Fibroblast of pulmonary artery (primary cell): ENCODE results near the gene RCBTB2.

ENCODE experiments used
- DNase-seq: peaks from one replicate; pipeline ENCODE4 v3.0.0-alpha.2; 2010; ENCODE audit warnings: low read depth
- H3K4me3 ChIP-seq: replicated peaks from 2 replicates; pipeline ENCODE4 v1.5.1; 2011; ENCODE audit warnings: low read depth, mild to moderate bottlenecking, control low read depth, low read length, moderate library complexity
- TF ChIP-seq, protein P1 (sequence below): IDR thresholded peaks from 2 replicates; pipeline ENCODE4 v1.5.1; 2011; ENCODE audit warnings: mild to moderate bottlenecking, control low read depth, low read length, inconsistent platforms; ENCODE audit errors: missing control alignments

The RCBTB2 gene

GRCh38 chr13:48485432-48485831 lies 47.4 kb downstream of the RCBTB2 start:
- no peak overlapping the region for H3K4me3 ChIP-seq
- no peak for DNase-seq
- TF ChIP-seq, protein P1, sequence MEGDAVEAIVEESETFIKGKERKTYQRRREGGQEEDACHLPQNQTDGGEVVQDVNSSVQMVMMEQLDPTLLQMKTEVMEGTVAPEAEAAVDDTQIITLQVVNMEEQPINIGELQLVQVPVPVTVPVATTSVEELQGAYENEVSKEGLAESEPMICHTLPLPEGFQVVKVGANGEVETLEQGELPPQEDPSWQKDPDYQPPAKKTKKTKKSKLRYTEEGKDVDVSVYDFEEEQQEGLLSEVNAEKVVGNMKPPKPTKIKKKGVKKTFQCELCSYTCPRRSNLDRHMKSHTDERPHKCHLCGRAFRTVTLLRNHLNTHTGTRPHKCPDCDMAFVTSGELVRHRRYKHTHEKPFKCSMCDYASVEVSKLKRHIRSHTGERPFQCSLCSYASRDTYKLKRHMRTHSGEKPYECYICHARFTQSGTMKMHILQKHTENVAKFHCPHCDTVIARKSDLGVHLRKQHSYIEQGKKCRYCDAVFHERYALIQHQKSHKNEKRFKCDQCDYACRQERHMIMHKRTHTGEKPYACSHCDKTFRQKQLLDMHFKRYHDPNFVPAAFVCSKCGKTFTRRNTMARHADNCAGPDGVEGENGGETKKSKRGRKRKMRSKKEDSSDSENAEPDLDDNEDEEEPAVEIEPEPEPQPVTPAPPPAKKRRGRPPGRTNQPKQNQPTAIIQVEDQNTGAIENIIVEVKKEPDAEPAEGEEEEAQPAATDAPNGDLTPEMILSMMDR, result no peak

- TF ChIP-seq, protein P1, result no peak
- no peak for DNase-seq
- H3K4me3 ChIP-seq, result no peak overlapping the region
Observed at GRCh38 chr13:48483575-48483974, 49.3 kb downstream of the RCBTB2 start.

DNA sequence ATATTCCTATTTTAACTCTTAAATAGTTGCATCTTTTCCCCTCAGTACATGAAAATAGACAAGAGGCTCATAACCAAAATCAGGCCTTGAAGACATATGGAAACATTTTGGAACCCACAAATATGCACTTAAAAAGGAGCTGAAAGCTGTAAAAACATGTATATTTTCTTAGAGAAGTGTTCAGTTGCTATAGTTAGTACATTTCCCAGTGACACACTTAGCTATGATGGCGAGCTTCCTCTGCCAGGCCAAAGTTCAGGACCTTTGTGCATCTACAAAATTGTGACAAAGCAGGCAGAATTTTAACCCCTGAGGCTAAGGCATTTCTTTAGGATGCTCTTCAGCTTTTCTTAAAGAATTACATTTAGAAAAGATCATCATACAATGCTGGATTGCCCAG lies 54.5 kb downstream of the RCBTB2 start:
- no peak for DNase-seq
- TF ChIP-seq, protein P1, result no peak

GRCh38 chr13:48477191-48477855 lies 55.6 kb downstream of the RCBTB2 start:
- no peak for DNase-seq
- no peak overlapping the region for H3K4me3 ChIP-seq
- TF ChIP-seq, protein P1, result no peak

More for the DNA sequence above, 54.5 kb downstream of the RCBTB2 start:
- H3K4me3 ChIP-seq, result no peak overlapping the region

DNA sequence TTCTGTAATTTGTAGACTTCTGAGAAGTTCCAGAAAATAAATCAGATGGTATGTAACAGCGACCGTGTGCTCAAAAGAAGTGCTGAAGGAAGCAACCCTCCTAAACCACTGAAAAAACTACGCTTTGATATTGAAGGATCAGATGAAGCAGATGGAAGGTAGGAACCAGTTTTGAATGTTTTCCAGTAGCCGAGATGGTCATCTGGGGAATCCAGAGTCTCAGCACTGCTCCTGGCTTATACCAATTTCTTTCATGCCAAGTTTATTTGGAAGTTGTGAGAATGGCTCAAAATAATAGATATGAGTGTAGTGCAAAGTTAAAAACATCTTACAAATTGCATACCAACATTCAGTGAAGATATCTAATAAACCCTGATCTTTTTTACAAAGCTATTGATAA lies 56.2 kb downstream of the RCBTB2 start:
- TF ChIP-seq, protein P1, result no peak
- no peak overlapping the region for H3K4me3 ChIP-seq
- no peak for DNase-seq

DNA sequence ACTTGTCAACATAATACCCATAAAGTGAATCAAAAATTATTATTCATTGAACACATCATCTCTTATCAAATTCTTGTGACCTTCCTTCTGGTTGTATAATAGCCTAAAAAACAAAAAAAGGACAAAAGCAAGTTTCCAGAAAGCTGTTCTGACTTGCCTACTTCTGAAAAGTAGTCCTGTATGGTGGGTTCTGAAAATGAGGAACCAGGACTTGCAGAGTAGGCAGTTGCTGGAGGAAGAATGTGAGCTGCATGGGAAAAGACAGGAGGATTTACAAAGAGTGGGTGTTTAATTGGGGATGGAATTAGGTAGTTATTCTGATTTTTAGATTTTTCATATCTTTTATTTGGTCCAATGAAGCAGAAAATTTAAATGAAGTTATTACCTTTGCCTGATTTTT lies 56.7 kb downstream of the RCBTB2 start:
- TF ChIP-seq, protein P1, result no peak
- no peak for DNase-seq
- H3K4me3 ChIP-seq, result no peak overlapping the region

GRCh38 chr13:48475230-48475629 lies 57.6 kb downstream of the RCBTB2 start:
- no peak for DNase-seq
- TF ChIP-seq, protein P1, result no peak
- no peak overlapping the region for H3K4me3 ChIP-seq
